Pancreas (tissue), 10 donors: ENCODE measurements around the gene ZNF354C. TPM values are rescaled to one million over a fixed set of nuclear protein-coding genes. Genes with fewer than 3 reads are reported as not detected.
A peak's percentile ranks its signal among the peaks of the same experiment; 100 is the strongest.

Experiments used
- ATAC-seq, 4 donors: fragments of 200-7000 bp; cut with Tn5 transposase; one replicate each; pipeline versions ENCODE4 v1.8.0 to v1.9.1; 2020; ENCODE audit warnings: mild to moderate bottlenecking in 4 of 4, moderate library complexity in 4 of 4
- DNase-seq, 6 donors: peaks; one replicate each; pipeline ENCODE4 v3.0.0-alpha.2; 2020
- FAIRE-seq: peaks from 2 replicates; lab custom pipeline; 2012; peaks lifted over from hg19 to GRCh38; lab: Jason Lieb, UNC
- H3K27ac ChIP-seq, 4 donors: fragments of 200-600 bp; sonication (generic); 1 replicate in 3 of 4; 2 replicates in 1 of 4; pipeline versions ENCODE4 v1.5.0 to v1.8.0; 2020
- H3K27me3 ChIP-seq, 4 donors: fragments of 200-600 bp; one replicate each; pipeline ENCODE4 v1.8.0; 2021
- H3K36me3 ChIP-seq, 3 donors: fragments of 200-600 bp; sonication (generic) in 1 of 3; one replicate each; pipeline versions ENCODE4 v1.5.0 to v1.8.0; 2020 to 2021
- H3K4me1 ChIP-seq, 3 donors: fragments of 200-600 bp; one replicate each; pipeline ENCODE4 v1.8.0; 2021
- H3K4me3 ChIP-seq, 4 donors: fragments of 200-600 bp; sonication (generic) in 2 of 4; one replicate each; pipeline versions ENCODE4 v1.5.0 to v1.8.0; 2020 to 2021
- H3K9me3 ChIP-seq, 4 donors: fragments of 200-600 bp; one replicate each; pipeline ENCODE4 v1.8.0; 2021
- CTCF ChIP-seq, 4 donors: fragments of 200-600 bp; sonication (generic) in 3 of 4; IDR thresholded peaks; one replicate each; pipeline versions ENCODE4 v1.5.0 to v1.8.0; 2021; ENCODE audit warnings: antibody characterized with exemption in 4 of 4
- WGBS, 2 donors: extraction: QIAGEN DNeasy Blood & Tissue Kit; methylation state at CpG; one replicate each; pipeline ENCODE4 v1.1.7; 2013; 5-methylcytosine and 5-hydroxymethylcytosine counted together
- intact Hi-C, 3 donors: fragments of 100-400 bp; cut with DNase I; formaldehyde crosslinking; loops; one replicate each; pipeline versions ENCODE4 v1.11.1 to v1.14.2; 2022
- polyA plus RNA-seq, 2 donors: library from polyadenylated mRNA; stranded (reverse); fragments of 200-250 nt; gene quantifications; one replicate each; pipeline ENCODE4 v1.2.3, GENCODE V29; 2013
- total RNA-seq, 6 donors: library from RNA; stranded (reverse); fragmentation: NEBNext Ultra II Directional in 4 of 6; extraction: Animal tissue kit (Norgen Biotek cat#: 25700) in 4 of 6; gene quantifications; one replicate each; pipeline versions ENCODE4 v1.2.1 to v1.2.4, GENCODE V29; 2021 to 2023
- donor health status: healthy with polysubstance abuse.
- donor health status: DM: no; HTN: no; CAD: no; lungs with moderate emphysema.
- donor health status: DM: no; HTN: no; CAD: no.
- donor health status: control.
- donor health status: control.
- donor health status: Bipolar disorder and iron deficiency.
- donor health status: DM: yes; HTN: yes; CAD: no.
- donor health status: DM: no; HTN: no; CAD: no.
- donor health status: DM: no; HTN: no; CAD: no.
- donor health status: DM: yes; HTN: yes; CAD: no.

The ZNF354C gene
- total and polyA plus RNA-seq, 8 donors: 0.91 to 4.4 (median 2.1) TPM

GRCh38 chr5:179118756-179119414, 58.7 kb downstream of the ZNF354C start:
- FAIRE-seq (no peak), ATAC-seq (no peak), DNase-seq (no peak)
- Histone ChIP-seq H3K4me3 (no peak overlapping the region), H3K27ac (no peak overlapping the region), H3K4me1 (no peaks in the 10 kb centered on the region), H3K36me3 (no peaks in the 10 kb centered on the region), H3K9me3 (no peaks in the 10 kb centered on the region), H3K27me3 (no peaks in the 10 kb centered on the region)
- no peak for TF ChIP-seq CTCF (IDR thresholded peaks at IDR 0.05)
- intact Hi-C loops: no loop called here
- 85 to 88% methylated on average over 10 of the region's 10 CpGs for WGBS, 2 donors

- ATAC-seq (no peak), DNase-seq (peak in 1 of 6 donors; percentile 43), FAIRE-seq (no peak)
- H3K9me3 ChIP-seq: no peaks in the 10 kb centered on the region
- WGBS, 2 donors: 76 to 83% methylated on average over 15 of the region's 15 CpGs
- H3K4me3 ChIP-seq: no peak overlapping the region
- H3K27ac ChIP-seq: no peak overlapping the region
- intact Hi-C loops: no loop called here
- no peaks in the 10 kb centered on the region for H3K4me1 ChIP-seq
- H3K27me3 ChIP-seq: no peaks in the 10 kb centered on the region
- no peak for TF ChIP-seq CTCF (IDR thresholded peaks at IDR 0.05)
- H3K36me3 ChIP-seq: no peaks in the 10 kb centered on the region
These were observed 59.4 kb downstream of the ZNF354C start for GRCh38 chr5:179119415-179120170.

- FAIRE-seq: no peak
- no peak for DNase-seq
These were observed 60.3 kb downstream of the ZNF354C start for GRCh38 chr5:179120421-179120861.

GRCh38 chr5:179120951-179121666, 60.9 kb downstream of the ZNF354C start:
- H3K36me3 ChIP-seq: no peaks in the 10 kb centered on the region
- no peak overlapping the region for H3K27ac ChIP-seq
- H3K9me3 ChIP-seq: no peaks in the 10 kb centered on the region
- no peaks in the 10 kb centered on the region for H3K4me1 ChIP-seq
- DNase-seq: peak in 2 of 6 donors; percentile 37 to 42
- no peaks in the 10 kb centered on the region for H3K27me3 ChIP-seq
- WGBS, 2 donors: 64 to 71% methylated on average over 73 to 75 of the region's 75 CpGs
- TF ChIP-seq CTCF (IDR thresholded peaks at IDR 0.05): no peak
- intact Hi-C loops: no loop called here
- no peak for ATAC-seq
- H3K4me3 ChIP-seq: no peak overlapping the region
- no peak for FAIRE-seq

More at GRCh38 chr5:179120421-179120861, 60.3 kb downstream of the ZNF354C start:
- TF ChIP-seq CTCF (IDR thresholded peaks at IDR 0.05): no peak
- no peak for ATAC-seq
- H3K27me3 ChIP-seq: no peaks in the 10 kb centered on the region
- 83 to 90% methylated on average over 35 of the region's 35 CpGs for WGBS, 2 donors
- no peaks in the 10 kb centered on the region for H3K4me1 ChIP-seq
- no peak overlapping the region for H3K27ac ChIP-seq
- intact Hi-C loops: no loop called here
- H3K36me3 ChIP-seq: no peaks in the 10 kb centered on the region
- H3K9me3 ChIP-seq: no peaks in the 10 kb centered on the region
- H3K4me3 ChIP-seq: no peak overlapping the region
